CD4-positive, alpha-beta T cell treated with Interleukin-4 for 4 hours (primary cell): Measurements from ENCODE around the gene ANK2.
A peak's percentile ranks its signal among the peaks of the same experiment; 100 is the strongest.

Experiments
- DNase-seq: peaks from one replicate; pipeline ENCODE4 v3.0.0-alpha.2; 2020

The ANK2 gene

DNA sequence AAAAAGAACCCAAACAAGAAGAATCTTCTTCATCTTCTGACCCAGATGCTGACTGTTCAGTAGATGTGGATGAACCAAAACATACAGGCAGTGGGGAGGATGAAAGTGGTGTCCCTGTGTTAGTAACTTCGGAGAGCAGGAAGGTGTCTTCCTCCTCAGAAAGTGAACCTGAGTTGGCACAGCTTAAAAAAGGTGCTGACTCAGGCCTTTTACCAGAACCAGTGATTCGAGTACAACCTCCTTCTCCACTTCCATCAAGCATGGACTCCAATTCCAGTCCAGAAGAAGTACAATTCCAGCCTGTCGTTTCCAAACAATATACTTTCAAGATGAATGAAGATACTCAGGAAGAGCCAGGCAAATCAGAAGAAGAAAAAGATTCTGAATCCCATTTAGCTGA, 307.0 kb downstream of the ANK2 start:
- no peak for DNase-seq

DNA sequence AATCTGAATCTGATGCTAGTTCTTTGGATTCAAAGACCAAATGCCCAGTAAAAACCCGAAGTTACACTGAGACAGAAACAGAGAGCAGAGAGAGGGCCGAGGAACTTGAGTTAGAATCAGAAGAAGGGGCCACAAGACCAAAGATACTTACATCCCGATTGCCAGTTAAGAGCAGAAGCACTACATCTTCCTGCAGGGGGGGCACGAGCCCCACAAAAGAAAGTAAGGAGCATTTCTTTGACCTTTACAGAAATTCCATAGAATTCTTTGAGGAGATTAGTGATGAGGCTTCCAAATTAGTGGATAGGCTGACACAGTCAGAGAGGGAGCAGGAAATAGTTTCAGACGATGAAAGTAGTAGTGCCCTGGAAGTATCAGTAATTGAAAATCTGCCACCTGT, 309.3 kb downstream of the ANK2 start:
- no peak for DNase-seq

DNA sequence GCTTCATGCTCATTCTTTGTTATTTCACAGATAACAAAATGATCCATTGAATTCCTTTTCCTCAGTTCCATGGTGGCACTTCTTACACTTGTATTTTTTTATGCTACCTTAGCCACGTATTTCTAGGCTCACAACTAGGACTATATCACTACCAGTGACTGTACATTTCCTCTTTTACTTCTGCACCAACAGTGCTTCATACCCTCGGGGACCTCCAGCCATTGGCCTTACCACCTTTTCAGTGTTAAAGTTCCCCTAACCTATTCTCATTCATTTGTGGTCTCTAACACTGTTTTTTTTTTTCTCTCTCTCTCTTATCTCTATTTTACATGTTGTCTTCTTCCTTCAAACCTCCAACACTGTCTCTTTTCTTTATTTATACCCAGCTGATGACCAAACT, 315.9 kb downstream of the ANK2 start:
- no peak for DNase-seq

DNA sequence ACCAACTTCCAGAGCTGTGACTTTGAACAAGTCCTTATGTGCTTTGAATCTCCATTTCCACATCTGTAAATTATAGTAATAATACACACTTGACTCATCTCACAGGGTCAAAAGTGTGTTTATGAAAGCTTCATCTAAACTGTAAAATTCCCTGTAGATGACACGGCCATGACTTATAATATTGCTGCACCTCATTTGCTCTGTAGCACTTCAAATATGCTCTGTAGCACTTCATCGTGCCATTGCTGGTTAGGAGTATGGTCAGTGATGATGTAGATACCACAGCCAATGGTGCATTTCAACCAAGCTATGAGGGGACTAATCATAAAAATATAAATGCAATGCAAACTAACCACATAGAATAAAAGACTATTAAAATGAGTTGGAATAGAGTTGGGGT, 318.6 kb downstream of the ANK2 start:
- no peak for DNase-seq

DNA sequence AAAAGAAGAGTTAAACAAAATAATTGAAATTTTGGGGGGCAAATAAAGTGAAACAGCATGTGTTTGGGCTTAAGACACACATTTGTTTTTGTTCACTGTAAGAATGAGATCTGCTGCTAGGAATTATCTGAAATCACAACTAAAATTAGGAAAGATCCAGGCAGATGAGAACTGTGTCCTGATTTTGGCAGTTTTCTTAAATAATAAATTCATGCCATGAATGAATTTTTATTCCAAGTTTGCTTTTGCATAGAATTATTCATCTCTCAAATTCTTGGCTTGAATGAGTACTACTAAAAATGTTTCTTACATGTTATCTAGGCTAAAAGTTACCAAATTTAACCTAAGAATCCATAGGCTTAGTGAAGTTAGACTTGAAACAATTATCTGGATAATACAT, 321.7 kb downstream of the ANK2 start:
- no peak for DNase-seq

DNA sequence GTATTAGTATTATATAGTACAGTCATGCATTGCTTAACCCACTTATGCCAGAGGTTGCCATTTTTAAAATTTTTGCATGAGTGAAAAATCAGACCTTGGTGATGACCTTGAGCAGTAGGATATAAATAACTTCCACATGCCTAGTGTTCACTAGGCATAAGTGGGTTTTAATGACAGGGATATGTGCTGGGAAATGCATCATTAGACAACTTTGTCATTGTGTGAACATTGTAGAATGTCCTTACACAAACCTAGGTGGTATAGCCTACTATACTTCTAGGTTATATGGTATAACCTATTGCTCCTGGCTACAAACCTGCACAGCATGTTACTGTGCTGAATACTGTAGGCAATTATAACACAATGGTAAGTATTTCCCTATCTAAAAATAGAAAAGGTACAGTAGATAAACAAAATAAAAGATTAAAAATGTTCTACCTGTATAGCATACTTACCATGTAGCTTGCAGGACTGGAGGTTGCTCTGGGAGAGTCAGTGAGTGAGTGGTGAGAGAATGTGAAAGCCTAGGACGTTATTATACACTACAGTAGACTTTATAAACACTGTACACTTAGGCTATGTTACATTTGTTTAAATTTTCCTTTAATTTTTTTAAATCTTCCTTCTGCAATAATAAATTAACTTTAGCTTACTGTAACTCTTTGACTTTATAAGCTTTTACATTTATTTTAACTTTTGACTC, 326.7 kb downstream of the ANK2 start:
- no peak for DNase-seq

- no peak for DNase-seq
These were observed 329.4 kb downstream of the ANK2 start for GRCh38 chr4:113378836-113379235.

DNA sequence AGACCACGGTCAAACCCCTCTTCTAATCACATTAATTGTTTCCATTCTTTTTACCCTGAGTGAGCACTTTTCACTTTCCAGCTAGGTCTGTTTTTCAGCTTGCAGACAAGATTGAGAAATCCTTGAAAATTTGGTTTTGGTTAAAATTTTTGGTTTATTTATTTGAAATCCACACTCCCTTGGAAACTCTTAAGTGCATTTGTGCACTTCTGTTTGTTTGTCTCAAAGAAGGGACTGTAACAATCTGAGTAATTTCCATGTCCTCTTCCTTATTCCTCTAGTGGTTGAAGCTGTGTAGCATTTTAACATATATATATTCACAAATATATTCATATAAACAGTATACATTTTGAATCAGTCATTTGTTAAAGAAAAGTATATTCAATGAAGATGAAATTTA, 333.3 kb downstream of the ANK2 start:
- no peak for DNase-seq

DNA sequence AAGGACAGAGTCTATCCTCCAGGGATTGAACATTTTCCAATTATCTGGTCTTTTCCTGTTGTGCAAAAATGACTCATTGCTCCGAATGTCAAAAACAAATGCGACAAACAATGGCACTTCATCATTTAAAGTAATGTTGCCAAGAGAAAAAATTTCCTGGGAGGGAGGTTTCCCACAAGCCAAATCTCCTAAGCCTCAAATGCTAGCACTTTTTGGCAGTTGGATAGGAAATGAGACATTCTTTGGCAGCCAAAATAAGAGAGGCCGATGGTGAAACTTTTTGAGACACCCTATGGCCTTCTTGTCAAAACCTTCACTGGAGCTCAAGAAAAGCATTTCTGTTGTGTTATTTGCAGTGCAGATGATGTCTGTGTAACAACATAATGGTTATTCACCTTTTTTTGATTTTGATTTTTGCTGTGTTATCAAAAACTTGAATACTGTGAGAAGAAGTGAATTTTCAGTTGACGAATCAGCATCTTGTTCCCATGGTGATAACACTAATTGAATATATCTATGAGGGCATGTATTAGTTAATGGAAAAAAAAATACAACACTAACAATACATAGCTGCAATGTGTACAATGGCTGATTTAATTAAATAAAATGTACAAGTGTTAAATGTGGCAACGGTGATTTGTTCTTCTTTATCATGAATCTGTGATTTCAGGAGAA, 333.8 kb downstream of the ANK2 start:
- DNase-seq = no peak

DNA sequence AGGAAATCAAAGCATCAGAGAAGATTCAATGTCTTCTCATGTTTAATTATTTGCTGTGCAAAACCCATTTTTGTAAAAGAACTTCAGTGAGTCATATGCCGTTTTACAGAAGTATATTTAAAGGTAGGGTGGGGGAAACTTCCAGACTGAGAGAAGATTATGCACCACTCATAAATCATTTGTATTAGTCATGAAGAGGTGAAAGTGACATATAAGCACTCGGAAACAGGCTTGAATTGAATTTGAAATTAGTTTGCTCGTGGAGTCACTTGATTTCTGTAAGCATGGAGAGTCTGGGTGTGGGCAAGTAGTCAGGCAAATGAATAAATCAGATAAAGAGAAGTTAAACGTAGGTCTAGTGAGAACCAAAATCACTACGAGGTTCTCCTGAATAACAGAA, 335.1 kb downstream of the ANK2 start:
- DNase-seq = no peak

- DNase-seq = no peak
These were observed 335.9 kb downstream of the ANK2 start for GRCh38 chr4:113385281-113385899.

DNA sequence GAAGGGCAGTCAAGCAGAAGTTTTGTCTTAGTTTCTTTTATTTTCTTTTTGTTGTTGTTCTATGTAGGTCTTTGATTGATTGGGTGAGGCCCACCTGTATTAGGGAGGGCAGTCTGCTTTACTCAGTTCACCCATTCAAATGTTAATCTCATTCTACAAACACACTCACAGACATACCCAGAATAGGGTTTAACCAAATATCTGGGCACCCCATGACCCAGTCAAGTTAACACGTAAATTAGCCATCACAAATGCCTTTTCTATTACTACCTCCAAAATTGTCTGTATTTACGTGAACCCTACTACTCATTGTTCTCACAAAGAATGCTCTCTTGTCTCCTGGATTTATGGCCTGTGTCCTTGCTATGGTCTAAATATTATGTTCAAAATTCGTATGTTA, 339.7 kb downstream of the ANK2 start:
- no peak for DNase-seq

- no peak for DNase-seq
These were observed 341.4 kb downstream of the ANK2 start for GRCh38 chr4:113390850-113391249.

- no peak for DNase-seq
These were observed 344.8 kb downstream of the ANK2 start for GRCh38 chr4:113394108-113394729.

GRCh38 chr4:113394730-113395530, 345.5 kb downstream of the ANK2 start:
- DNase-seq = peak; percentile 85

- DNase-seq = no peak
These were observed 347.8 kb downstream of the ANK2 start for GRCh38 chr4:113397114-113397701.

GRCh38 chr4:113398441-113399143, 349.1 kb downstream of the ANK2 start:
- DNase-seq = no peak

DNA sequence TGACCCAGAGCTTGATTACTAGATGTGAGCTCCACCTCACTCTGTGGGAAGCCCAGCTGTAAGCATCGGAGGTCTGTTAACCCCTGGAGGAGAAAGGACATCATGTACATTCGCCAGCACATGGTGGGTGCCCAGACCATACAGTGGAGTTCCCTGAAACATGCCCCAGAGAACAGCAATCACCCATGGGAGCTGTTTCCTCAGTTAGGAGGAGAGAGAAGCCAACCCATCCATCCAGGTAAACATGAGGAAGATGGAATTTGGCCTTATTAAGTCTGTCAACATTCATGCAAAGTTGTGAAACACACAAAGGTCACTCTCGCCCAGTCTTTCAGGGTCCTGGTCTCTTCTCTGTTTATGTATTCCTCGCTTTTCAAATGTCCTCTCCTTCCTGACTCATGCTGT, 354.7 kb downstream of the ANK2 start:
- DNase-seq = no peak

- no peak for DNase-seq
These were observed 355.4 kb downstream of the ANK2 start for GRCh38 chr4:113404841-113405240.

DNA sequence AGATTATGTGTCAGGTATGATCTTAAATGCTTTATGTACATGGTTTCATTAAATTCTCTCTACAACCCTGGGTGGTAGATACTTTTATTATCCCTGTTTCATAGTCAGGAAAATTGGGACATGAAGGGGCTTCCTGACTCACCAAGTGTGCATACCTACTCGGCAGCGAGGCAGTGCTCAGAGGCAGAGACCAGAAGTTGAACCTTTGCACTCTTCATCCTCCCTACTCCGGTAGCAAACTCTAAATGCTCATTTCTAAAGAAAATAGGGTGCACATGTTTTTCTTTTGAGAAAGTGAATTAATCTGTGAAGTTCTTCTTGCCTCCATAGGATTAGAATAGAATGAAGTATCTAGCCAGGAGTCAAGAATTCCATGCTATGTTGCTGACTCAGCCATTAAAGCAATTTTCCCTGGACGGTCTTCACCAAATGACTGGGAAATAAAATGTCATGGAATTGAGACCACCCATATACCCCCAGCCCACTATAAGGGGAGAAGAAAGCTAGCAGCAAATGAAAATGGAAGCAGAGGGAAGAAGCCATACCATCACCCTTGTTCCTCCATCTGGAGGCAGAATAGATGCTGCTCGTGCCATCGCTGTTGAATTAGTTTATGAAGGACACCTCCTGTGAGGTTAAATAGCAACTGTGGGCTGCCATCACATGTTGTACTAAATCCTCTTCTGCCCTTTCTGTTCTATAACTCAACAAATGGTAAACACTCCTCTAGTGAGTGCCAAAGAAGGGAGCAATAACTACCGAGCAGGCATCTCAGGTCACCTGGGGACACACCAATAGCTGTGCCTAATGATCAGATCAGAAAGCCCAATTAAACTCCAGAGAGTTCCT, 356.6 kb downstream of the ANK2 start:
- no peak for DNase-seq

GRCh38 chr4:113406723-113407016, 357.2 kb downstream of the ANK2 start:
- no peak for DNase-seq
